Osteocyte (in vitro differentiated cells): ENCODE measurements around the gene REG4. TPM values are rescaled to one million over a fixed set of nuclear protein-coding genes. Genes with fewer than 3 reads are reported as not detected.

Experiments used
- DNase-seq: peaks from one replicate; pipeline ENCODE4 v3.0.0; 2021; ENCODE audit warnings: mixed read lengths; ENCODE audit not compliant: unreplicated experiment; ENCODE audit errors: extremely low spot score
- H3K27ac Mint-ChIP-seq: one replicate; pipeline ENCODE4 v1.8.0; 2021; ENCODE audit warnings: mild to moderate bottlenecking, mixed read lengths; ENCODE audit not compliant: unreplicated experiment
- H3K27me3 Mint-ChIP-seq: one replicate; pipeline ENCODE4 v1.8.0; 2021; ENCODE audit warnings: mixed read lengths; ENCODE audit not compliant: unreplicated experiment
- H3K36me3 Mint-ChIP-seq: one replicate; pipeline ENCODE4 v1.8.0; 2021; ENCODE audit warnings: mixed read lengths; ENCODE audit not compliant: unreplicated experiment
- H3K4me1 Mint-ChIP-seq: one replicate; pipeline ENCODE4 v1.8.0; 2021; ENCODE audit warnings: mixed read lengths; ENCODE audit not compliant: unreplicated experiment
- H3K4me3 Mint-ChIP-seq: one replicate; pipeline ENCODE4 v1.8.0; 2021; ENCODE audit warnings: mild to moderate bottlenecking, moderate library complexity, mixed read lengths; ENCODE audit not compliant: unreplicated experiment
- H3K9me3 Mint-ChIP-seq: one replicate; pipeline ENCODE4 v1.8.0; 2021; ENCODE audit warnings: mixed read lengths; ENCODE audit not compliant: unreplicated experiment
- CTCF ChIP-seq: fragments of 200-600 bp; sonication (generic); IDR thresholded peaks from 2 replicates; pipeline ENCODE4 v1.5.0; 2021; ENCODE audit warnings: antibody characterized with exemption, mild to moderate bottlenecking, moderate library complexity
- total RNA-seq: library from RNA; stranded (reverse); gene quantifications from 2 replicates; pipeline ENCODE4 v1.2.1, GENCODE V29; 2021

The REG4 gene
- total RNA-seq, 1 donor from 2014 or later, result not detected

GRCh38 chr1:119783354-119784185 lies 27.7 kb downstream of the REG4 start:
- H3K4me1 Mint-ChIP-seq, result no peaks in the 10 kb centered on the region
- H3K36me3 Mint-ChIP-seq, result no peaks in the 10 kb centered on the region
- TF ChIP-seq CTCF, result no peak
- no peak overlapping the region for H3K27ac Mint-ChIP-seq
- DNase-seq, result no peak
- no peaks in the 10 kb centered on the region for H3K9me3 Mint-ChIP-seq
- peaks cover 63% of the 10 kb centered on the region for H3K27me3 Mint-ChIP-seq
- H3K4me3 Mint-ChIP-seq, result no peak overlapping the region

DNA sequence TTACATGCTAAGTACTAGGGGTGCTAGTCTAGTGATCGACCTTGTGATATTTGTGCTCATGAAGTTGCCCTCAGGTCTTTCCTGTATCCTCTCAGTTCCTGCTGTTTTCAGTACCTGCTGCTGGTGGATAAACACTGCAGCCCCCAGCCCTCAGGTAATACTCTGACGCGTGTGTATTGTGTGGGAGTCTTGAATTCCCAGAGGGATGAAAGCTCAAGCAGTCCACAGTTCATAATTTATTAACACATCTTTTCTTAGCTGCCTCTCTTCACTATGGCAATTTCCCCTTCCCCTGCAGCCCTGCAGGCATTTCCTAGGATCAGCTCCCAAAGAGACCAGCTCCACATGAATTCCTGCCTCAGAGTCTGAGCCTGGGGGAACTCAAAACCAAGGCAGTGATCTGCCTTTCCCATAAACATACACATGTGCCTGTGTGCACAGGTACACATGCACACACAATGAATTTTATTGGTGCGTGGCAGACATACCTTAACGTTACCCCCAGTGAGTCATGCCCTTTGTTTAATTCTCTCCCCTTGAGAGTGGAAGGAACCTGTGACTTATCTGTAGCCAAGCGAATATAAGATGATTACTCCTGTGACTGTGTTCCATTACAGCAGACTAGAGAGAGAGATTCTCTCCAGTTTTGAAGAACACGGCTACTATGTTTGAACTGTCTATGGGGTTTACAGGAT lies 28.5 kb downstream of the REG4 start:
- H3K27me3 Mint-ChIP-seq, result peaks cover 58% of the 10 kb centered on the region
- TF ChIP-seq CTCF, result no peak
- no peaks in the 10 kb centered on the region for H3K9me3 Mint-ChIP-seq
- DNase-seq, result no peak
- no peaks in the 10 kb centered on the region for H3K36me3 Mint-ChIP-seq
- no peaks in the 10 kb centered on the region for H3K4me1 Mint-ChIP-seq
- H3K4me3 Mint-ChIP-seq, result no peak overlapping the region
- H3K27ac Mint-ChIP-seq, result no peak overlapping the region

GRCh38 chr1:119781434-119782210 lies 29.6 kb downstream of the REG4 start:
- no peak for TF ChIP-seq CTCF
- Mint-ChIP-seq H3K36me3 (no peaks in the 10 kb centered on the region), H3K27me3 (peaks cover 56% of the 10 kb centered on the region), H3K4me3 (no peak overlapping the region), H3K4me1 (no peaks in the 10 kb centered on the region), H3K9me3 (no peaks in the 10 kb centered on the region), H3K27ac (no peak overlapping the region)
- no peak for DNase-seq

- H3K9me3 Mint-ChIP-seq, result no peaks in the 10 kb centered on the region
- H3K27me3 Mint-ChIP-seq, result peaks cover 50% of the 10 kb centered on the region
- H3K36me3 Mint-ChIP-seq, result no peaks in the 10 kb centered on the region
- no peak for DNase-seq
- H3K4me3 Mint-ChIP-seq, result no peak overlapping the region
- no peak for TF ChIP-seq CTCF
- H3K4me1 Mint-ChIP-seq, result no peaks in the 10 kb centered on the region
- no peak overlapping the region for H3K27ac Mint-ChIP-seq
Measured at GRCh38 chr1:119779869-119780356, 31.3 kb downstream of the REG4 start.
